ENCODE results near the gene KLHL26.

Gene KLHL26

DNA sequence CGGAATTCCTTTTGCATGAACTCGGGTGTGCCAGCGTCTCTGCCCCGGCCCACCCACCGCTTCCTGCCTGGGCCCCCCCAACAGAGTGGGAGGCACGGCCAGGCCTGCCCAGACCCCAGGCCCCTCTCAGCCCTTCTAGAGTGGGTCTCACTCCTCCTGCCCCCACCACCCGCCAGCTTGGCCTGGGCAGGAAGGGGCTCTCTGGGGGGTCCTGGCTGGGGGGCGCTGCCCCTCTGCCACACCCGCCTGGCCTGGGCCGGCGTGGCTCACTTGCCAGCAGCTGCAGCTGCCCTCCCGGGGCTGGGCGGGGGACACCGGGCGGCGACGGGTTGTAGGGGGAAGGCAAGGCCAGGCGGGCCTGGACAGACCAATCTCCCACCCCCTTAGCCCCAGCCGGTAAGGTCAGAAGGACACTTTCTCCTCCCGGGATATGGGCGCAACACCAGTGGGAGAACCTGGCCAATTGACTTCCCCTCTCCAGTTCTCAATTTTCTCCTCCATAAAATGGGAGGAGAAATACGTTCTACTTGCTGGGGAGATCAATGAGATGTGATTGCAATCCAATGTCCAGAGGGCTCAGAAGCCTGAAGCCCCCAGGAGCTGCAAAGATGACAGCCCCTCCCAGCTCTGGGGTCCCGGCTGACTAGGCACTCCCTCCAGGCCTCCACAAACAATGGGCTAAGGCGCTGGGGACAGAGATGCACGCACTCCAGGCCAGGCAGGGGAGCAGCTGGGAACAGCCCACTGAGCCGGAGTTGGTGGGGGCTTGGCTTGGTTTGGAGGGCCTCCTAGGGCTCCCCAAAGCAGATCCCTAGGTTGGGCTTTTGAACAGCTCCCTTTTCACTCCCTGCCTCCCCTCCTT, 32.6 kb upstream of the KLHL26 start:
- TF ChIP-seq, protein P1, sequence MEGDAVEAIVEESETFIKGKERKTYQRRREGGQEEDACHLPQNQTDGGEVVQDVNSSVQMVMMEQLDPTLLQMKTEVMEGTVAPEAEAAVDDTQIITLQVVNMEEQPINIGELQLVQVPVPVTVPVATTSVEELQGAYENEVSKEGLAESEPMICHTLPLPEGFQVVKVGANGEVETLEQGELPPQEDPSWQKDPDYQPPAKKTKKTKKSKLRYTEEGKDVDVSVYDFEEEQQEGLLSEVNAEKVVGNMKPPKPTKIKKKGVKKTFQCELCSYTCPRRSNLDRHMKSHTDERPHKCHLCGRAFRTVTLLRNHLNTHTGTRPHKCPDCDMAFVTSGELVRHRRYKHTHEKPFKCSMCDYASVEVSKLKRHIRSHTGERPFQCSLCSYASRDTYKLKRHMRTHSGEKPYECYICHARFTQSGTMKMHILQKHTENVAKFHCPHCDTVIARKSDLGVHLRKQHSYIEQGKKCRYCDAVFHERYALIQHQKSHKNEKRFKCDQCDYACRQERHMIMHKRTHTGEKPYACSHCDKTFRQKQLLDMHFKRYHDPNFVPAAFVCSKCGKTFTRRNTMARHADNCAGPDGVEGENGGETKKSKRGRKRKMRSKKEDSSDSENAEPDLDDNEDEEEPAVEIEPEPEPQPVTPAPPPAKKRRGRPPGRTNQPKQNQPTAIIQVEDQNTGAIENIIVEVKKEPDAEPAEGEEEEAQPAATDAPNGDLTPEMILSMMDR (IDR thresholded peaks at IDR 0.05; ENCODE audit: control insufficient read depth, extremely low read depth, insufficient read depth): no peak
- no peak overlapping the region for H3K4me3 ChIP-seq (ENCODE audit: low read depth, low read length)
- no peak for DNase-seq (ENCODE audit: low read depth)

DNA sequence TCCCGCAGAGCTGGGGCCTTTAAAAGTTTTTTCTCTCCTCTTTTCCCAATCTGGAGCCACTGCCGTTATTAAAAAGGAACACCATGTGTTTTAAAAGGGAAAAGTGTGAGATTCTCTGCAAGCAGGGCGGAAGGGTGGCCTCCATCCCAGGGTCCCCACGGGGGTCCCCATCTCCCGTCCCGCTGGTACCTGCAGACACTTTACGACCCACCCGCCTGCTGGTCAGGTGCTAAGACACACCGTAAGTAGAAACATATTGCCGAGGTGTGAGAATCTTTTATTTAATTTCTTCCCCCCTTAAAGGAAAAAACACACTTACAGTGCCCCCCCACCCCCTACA, 32.0 kb upstream of the KLHL26 start:
- no peak overlapping the region for H3K4me3 ChIP-seq (ENCODE audit: low read depth, low read length)
- TF ChIP-seq, protein P1 (IDR thresholded peaks at IDR 0.05; ENCODE audit: control insufficient read depth, extremely low read depth, insufficient read depth): no peak

GRCh38 chr19:18605196-18605545, 31.7 kb upstream of the KLHL26 start:
- no peak for DNase-seq (ENCODE audit: low read depth)
- H3K4me3 ChIP-seq (ENCODE audit: low read depth, low read length): no peak overlapping the region
- TF ChIP-seq, protein P1 (IDR thresholded peaks at IDR 0.05; ENCODE audit: control insufficient read depth, extremely low read depth, insufficient read depth): no peak

More for the DNA sequence above, 32.0 kb upstream of the KLHL26 start:
- no peak for DNase-seq (ENCODE audit: low read depth)

DNA sequence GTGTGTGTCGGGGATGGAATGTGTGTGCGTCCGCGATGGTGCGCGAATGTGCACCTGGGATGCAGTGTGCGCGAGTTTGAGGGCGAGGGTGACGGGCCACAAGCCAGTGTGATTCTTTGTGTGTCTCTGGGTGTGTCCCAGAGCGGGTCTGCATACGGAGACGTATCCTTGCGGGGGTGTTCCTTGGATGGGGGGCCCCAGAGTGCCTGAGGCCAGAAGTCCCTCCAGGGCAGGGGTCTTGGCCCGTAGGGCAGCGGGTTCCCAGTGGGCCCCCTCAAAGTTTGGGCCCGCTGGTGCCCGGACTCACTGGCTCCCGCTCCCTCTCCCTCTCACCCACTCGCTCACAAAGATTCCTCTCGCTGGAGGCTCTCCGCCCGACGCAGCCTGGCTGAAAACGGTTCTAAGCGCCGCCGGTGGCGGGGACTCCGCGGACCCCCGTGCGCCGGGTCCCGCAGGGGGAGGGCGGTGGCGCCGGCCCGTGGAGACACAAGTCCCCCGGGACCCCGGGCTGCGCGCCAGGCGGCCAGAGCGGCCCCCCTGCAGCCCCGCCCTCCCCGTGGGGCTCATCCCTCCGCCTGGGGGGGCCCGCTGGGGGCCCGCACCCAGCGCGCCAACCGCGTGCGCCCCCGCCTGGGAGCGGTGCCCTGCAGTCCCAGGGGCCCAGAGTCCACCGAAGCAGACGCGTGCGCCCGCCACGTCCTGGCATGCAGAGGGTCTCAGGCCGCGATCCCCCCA, 31.1 kb upstream of the KLHL26 start:
- TF ChIP-seq, protein P1 (IDR thresholded peaks at IDR 0.05; ENCODE audit: control insufficient read depth, extremely low read depth, insufficient read depth): no peak
- DNase-seq (ENCODE audit: low read depth): no peak
- no peak overlapping the region for H3K4me3 ChIP-seq (ENCODE audit: low read depth, low read length)

DNA sequence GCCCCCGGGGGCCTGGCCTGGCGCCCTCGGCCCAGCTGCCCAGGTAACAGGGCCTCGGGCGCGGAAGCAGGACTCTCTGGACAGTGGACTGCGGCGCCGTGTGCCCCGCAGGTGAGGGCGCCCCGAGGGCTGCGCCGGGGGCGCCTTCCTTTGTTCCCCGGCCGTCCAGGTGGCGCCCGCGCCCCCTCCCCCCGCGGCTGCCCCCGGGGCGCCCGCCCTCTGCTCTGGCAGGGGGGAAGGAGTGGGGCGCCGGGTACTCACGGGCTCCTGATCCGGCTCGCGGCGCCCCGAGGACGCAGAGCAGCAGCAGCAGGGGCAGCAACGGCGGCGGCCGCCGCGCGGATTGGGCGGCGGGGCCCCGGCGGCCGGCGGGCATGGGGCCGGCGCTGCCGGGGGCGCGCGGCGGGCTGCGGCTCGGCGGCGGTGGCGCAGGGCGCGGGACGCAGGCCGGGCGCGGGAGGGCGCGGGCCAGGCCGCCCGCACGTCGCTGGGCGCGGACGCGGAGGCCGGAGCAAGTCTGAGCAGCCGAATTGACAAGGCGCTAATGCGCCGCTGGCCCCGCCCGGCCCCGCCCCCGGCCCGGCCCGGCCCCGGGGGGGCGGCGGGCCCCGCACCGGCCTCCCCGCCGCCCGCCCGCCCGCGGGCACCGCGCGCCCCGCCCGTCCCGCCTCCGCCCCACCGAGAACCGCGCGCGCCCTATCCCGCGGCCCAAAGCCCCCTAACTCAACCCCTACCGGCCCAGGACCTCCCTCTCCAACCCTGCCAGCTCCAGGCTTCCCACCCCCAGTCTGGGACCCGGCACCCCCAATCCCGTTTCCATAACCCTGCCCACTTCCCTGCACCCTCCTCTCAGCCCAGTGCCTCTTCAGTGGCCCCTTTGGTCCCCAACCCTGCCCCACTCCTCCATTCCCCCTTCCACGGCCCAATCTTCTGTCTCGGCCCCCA, 30.3 kb upstream of the KLHL26 start, which contains the start of gene CRLF1:
Gene CRLF1, minus strand, starts transcription at position 519 of the 945 bp plus-strand sequence. Its CDS starts 143 bp downstream, at position 376.
- TF ChIP-seq, protein P1 (IDR thresholded peaks at IDR 0.05; ENCODE audit: control insufficient read depth, extremely low read depth, insufficient read depth): no peak
- H3K4me3 ChIP-seq (ENCODE audit: low read depth, low read length): no peak within 1 kb of the TSS
- DNase-seq (ENCODE audit: low read depth): no peak

DNA sequence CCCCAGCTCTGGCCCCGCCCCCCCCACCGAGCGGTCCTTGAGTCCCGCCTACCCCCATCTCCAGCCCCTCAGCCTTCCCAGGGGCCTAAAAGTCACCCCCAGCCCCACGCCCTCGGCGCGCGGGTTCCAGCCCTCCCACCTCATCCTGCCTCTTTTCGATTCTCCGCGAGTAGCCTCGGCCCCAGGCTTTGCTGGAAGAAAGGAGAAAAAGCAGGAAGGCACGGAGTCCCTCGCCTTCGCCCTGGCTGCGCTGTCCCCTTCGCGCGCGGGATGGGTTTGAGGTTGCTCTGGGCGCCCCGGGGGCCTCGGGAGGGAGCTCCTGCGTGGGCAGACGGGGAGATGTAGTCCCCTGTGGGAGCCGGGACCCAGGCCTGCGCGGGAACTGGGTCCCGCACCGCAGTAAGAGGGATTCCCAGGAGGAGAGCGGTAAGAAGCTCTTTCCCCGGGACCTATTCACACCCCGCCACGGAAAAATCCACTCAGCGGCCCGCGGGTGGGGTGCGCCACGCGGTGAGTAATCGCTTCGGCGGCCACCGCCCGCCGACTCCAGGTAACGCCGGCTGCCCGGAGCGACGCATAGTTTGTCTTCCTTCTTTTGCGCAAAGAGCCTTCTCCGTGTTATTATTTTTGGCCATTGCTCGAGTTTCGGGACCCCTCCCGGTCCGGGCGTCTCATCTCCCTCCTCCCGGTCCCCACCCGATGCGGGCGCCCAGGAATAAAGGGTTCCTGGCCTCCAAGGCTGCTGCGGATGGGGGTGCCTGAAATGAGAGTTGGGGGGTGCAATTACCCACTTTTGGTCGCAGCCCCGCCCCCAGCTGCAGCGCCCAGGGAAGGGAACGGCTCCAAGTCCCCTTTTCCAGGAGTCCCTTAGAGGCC, 29.4 kb upstream of the KLHL26 start:
- TF ChIP-seq, protein P1 (IDR thresholded peaks at IDR 0.05; ENCODE audit: control insufficient read depth, extremely low read depth, insufficient read depth): no peak
- no peak for DNase-seq (ENCODE audit: low read depth)
- no peak overlapping the region for H3K4me3 ChIP-seq (ENCODE audit: low read depth, low read length)
